GM12892 (cell line): Measurements from ENCODE around the gene HYCC1.

Experiments used
- POLR2A ChIP-seq: IDR thresholded peaks from 2 replicates; pipeline ENCODE4 v1.6.1; 2011; ENCODE audit warnings: low read depth, low read length, control low read depth
- POLR2AphosphoS5 ChIP-seq: IDR thresholded peaks from 2 replicates; pipeline ENCODE4 v1.6.1; 2011; ENCODE audit warnings: low read depth, low read length, control low read depth

- TF ChIP-seq POLR2A (no peak), POLR2AphosphoS5 (no peak)
Measured at GRCh38 chr7:22979861-22980260, 34.1 kb downstream of the HYCC1 start.
